HUES48 (cell line): ENCODE data around the gene ICAM2.

ENCODE experiments used
- H3K27ac ChIP-seq: one replicate; pipeline ENCODE4 v1.7.0; 2013; ENCODE audit warnings: low read depth, low read length, inconsistent platforms
- H3K27me3 ChIP-seq: 2 replicates; pipeline ENCODE4 v1.6.1; 2013; ENCODE audit warnings: mild to moderate bottlenecking, low read length; ENCODE audit not compliant: control insufficient read depth, insufficient read depth
- H3K36me3 ChIP-seq: 2 replicates; pipeline ENCODE4 v1.6.1; 2013; ENCODE audit warnings: low read length; ENCODE audit not compliant: control insufficient read depth, insufficient read depth
- H3K4me1 ChIP-seq: 2 replicates; pipeline ENCODE4 v1.6.1; 2013; ENCODE audit warnings: mild to moderate bottlenecking, low read length; ENCODE audit not compliant: control insufficient read depth, insufficient read depth
- H3K4me3 ChIP-seq: 2 replicates; pipeline ENCODE4 v1.5.1; 2013; ENCODE audit warnings: mild to moderate bottlenecking, low read depth, low read length
- H3K9ac ChIP-seq: 2 replicates; pipeline ENCODE4 v1.6.1; 2013; ENCODE audit warnings: mild to moderate bottlenecking, low read depth, low read length, moderate library complexity
- H3K9me3 ChIP-seq: 2 replicates; pipeline ENCODE4 v1.6.1; 2013; ENCODE audit warnings: low read length; ENCODE audit not compliant: control insufficient read depth, insufficient read depth

Gene ICAM2

DNA sequence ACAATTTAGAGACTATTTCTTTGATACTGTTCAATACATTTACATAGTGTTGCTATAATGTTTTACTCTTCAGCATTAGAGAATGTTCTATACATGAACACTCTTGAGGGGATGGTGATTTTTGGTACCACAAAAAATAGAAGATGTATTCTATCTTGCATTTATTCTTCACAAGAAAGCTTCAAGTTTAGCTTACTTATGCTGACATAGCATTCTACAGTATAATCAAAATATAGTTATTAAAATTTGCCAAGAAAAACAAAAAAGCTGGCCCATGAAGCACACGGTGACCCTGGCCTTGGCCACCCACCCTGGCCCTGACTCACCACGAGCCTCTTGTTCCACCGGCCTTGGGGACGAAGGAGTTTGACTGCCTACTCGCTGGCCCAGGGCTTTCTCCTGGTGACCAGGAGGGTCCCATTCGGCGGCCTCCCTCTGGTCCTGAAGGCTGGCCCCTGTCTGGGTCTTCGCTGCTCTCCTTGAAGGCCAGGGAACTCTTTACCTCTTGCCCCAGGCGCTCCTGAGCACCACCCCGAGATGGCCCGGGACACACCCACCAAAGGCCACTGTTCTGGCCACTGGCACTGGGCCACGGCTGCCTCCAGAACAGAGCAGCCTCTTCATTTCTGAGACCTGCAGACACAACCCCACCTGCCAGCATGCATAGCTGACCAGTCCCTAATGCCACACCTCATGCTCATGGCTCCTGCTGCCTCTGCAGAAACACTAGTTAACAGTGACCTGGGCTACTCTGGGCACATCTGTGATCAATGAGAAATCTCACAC, 22.5 kb upstream of the ICAM2 start:
- Histone ChIP-seq H3K4me1 (no peaks in the 10 kb centered on the region), H3K9me3 (no peaks in the 10 kb centered on the region), H3K4me3 (no peak overlapping the region), H3K9ac (no peak overlapping the region), H3K27me3 (no peaks in the 10 kb centered on the region), H3K27ac (no peak overlapping the region), H3K36me3 (peaks cover 7% of the 10 kb centered on the region; the same call in 1 of the 2 replicates)

DNA sequence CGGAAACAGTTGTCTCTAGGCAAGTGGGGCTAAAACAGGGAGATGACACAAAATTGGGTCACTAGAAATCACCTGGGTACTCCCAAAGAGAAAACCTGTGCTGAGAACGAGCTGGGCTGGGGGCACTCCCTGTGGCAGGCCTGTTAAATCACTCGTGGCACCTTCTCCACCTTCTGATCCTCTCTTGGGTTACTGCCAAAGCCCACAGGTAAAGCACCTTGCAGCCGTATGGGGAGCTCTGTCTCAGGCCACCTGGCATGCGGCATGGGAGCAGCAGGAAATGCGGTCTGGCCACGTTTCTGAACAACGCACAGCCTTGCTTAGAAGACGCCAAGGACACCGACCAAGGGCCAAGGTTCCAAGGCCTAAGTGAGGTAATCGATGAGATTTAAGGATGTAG, 21.5 kb upstream of the ICAM2 start:
- peaks cover 7% of the 10 kb centered on the region; the same call in 1 of the 2 replicates for H3K36me3 ChIP-seq
- no peak overlapping the region for H3K4me3 ChIP-seq
- H3K9ac ChIP-seq, result no peak overlapping the region
- no peaks in the 10 kb centered on the region for H3K27me3 ChIP-seq
- no peaks in the 10 kb centered on the region for H3K4me1 ChIP-seq
- H3K9me3 ChIP-seq, result no peaks in the 10 kb centered on the region
- H3K27ac ChIP-seq, result no peak overlapping the region

DNA sequence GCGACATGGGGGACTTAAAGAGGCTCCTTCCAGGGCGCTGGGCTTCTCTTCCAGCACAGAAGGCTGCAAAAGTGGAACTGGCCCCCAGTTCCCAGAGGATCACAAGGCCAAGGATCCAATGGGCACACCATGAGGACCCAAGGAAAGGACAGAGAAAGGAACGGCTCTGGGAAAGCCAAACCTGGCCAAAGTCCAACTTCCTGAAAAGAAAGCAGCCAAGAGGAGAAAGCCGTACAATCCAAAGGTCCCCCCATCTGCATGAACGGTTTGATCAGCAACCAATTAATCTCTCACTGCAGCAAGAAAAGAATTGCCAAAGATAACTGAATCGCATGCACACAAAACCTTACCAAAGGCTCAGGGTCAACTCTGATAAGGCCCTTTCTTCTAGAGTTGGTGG, 19.8 kb upstream of the ICAM2 start:
- Histone ChIP-seq H3K27ac (no peak overlapping the region), H3K4me1 (no peaks in the 10 kb centered on the region), H3K36me3 (peaks cover 7% of the 10 kb centered on the region; the same call in 1 of the 2 replicates), H3K9ac (no peak overlapping the region), H3K9me3 (no peaks in the 10 kb centered on the region), H3K27me3 (no peaks in the 10 kb centered on the region), H3K4me3 (no peak overlapping the region)

DNA sequence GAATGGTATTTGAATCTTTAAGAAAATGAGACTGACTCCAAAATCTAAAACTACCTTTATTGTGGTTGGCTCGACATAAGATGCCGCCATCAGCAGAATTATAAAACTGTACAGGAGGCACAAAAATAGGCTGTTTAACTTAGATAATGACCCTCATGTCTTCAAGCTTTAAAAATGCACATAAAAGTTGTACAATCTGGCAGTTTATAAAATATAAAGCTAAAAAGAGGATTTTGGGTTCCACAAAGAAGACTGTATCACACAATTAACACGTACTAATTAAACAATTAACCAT, 18.6 kb upstream of the ICAM2 start:
- Histone ChIP-seq H3K36me3 (no peaks in the 10 kb centered on the region), H3K9ac (no peak overlapping the region), H3K27me3 (no peaks in the 10 kb centered on the region), H3K4me3 (no peak overlapping the region), H3K4me1 (no peaks in the 10 kb centered on the region), H3K9me3 (no peaks in the 10 kb centered on the region), H3K27ac (no peak overlapping the region)

DNA sequence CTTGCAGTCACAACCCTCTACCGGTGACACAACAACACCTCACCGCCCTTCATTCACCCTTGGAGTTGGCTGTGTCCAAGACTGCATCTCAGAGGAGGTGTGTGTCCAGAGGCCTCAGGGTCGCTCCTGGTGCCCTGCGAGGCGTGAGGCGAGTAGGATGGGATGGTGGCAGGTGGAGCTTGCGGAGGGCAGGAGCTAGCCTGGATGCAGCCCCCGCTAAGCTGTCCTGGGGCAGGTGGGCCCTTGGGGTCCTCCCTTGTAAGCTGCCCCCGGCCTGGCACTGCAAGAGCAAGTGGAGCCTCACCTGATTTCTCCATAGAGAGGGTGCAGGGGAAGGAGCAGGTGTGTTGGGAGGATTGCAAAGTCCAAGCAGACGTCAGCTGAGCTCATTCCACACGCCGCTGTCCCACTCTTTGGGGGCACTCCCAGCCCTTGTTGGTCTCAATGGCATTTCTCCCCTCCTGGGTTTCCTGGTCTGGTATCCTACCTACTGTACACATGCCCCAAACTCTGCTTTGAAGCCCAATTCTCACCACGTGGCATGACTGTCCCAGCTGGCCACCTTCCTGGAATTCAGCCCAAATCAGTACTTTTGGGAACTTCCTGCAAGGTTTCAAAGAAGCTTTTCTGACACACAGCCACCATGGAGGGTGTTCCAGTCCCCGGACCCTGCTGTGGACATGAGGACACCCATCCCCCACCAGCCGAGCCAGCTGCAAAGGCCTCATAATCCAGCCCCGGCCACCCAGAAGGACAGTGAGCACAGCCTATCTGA, 18.1 kb upstream of the ICAM2 start:
- Histone ChIP-seq H3K36me3 (no peaks in the 10 kb centered on the region), H3K9ac (no peak overlapping the region), H3K27ac (no peak overlapping the region), H3K9me3 (no peaks in the 10 kb centered on the region), H3K4me1 (no peaks in the 10 kb centered on the region), H3K4me3 (no peak overlapping the region), H3K27me3 (no peaks in the 10 kb centered on the region)

DNA sequence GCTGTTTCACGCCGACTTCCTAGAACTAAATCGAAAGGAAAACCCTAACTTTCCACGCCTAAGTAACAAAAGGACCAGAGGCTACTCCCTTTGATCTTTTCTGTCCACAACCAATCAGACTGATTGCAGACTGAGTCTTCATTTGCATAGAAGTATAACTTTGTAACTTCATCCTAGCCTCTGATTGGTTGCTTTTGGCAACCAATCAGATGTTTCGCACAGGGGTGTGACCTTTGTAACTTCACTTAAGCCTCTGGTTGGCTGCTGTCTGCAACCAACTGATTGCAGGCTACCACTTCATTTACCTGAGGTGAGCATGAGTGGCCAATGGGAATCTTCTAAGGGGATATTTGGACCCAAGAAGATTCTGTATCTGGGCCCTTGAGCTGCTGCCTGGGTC, 17.4 kb upstream of the ICAM2 start:
- Histone ChIP-seq H3K27ac (no peak overlapping the region), H3K4me3 (no peak overlapping the region), H3K36me3 (no peaks in the 10 kb centered on the region)

DNA sequence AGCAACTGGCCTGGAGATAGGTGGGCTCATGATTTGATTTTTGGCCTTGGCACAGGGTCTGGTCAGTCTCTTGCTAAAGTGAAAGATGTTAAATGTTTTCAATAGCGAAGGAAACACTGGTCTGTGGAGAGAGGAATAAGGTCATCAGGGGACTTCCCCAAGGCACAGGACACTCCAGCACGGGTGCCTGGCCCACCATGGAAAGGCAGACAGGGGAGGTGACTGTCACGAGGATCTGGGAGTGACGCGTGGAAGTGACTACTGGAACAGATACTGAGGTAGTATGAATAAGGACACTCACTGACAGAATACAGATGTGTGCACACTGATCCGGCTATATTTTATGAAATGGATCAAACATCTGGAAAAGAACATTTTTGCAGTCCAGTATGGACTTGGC, 16.7 kb upstream of the ICAM2 start:
- H3K4me3 ChIP-seq, result no peak overlapping the region
- H3K36me3 ChIP-seq, result no peaks in the 10 kb centered on the region
- H3K27me3 ChIP-seq, result no peaks in the 10 kb centered on the region
- no peaks in the 10 kb centered on the region for H3K9me3 ChIP-seq
- no peaks in the 10 kb centered on the region for H3K4me1 ChIP-seq
- no peak overlapping the region for H3K27ac ChIP-seq
- H3K9ac ChIP-seq, result no peak overlapping the region

More for the DNA sequence above, 17.4 kb upstream of the ICAM2 start:
- no peaks in the 10 kb centered on the region for H3K4me1 ChIP-seq
- H3K9ac ChIP-seq, result no peak overlapping the region
- H3K9me3 ChIP-seq, result no peaks in the 10 kb centered on the region
- no peaks in the 10 kb centered on the region for H3K27me3 ChIP-seq

DNA sequence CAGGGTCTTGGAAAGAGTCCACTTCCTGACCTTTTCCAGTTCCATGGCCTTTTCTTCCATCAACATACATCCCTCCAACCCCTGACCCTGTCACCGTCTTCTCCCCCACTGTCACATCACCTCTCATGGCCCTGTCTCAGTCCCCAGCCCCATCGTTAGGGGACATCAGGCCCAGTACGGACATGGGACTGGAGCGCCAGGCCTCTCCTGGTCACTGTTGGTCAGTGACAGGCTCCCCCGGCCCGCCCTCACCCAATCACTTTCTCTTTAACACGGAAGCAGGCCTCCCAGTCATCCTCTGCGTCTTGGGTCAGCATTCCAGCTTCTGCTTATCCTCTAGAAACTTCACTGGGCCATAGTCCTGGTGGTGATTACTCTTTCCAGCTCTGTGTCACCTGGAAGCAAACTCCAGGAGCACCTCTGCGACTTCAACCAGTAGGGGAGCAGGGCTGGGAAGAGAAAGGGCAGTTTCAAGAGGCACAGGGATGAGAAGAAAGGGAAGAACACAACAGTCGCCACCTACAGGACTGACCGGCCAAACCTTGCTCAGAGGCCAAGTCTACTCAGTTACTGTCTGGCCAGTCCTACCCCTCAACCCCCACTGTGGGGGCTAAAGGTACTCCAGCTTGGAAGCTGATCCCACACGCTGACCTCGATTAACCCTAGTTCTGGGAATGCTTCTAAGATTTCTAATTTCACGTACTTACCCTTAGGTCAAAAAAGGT, 15.9 kb upstream of the ICAM2 start:
- Histone ChIP-seq H3K9me3 (no peaks in the 10 kb centered on the region), H3K9ac (no peak overlapping the region), H3K27ac (no peak overlapping the region)

DNA sequence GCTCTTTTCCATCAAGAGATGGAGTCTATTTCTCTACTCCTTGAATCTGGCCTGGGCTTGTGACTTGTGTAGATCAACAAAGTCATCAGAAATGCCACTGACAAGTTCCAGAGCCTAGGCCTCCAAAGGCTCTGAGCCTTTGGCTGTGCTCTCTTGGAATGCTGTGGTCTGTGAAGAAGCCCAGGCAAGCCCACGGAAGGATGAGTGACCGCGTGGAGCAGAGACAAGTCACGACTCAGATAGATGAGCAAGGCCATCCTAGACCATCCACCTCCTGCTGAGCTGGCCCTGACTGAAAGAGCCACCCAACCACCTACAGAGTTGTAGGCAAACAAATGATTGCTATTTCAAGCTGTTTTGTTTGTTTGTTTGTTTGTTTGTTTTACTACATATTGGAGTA, 11.6 kb upstream of the ICAM2 start:
- no peaks in the 10 kb centered on the region for H3K27me3 ChIP-seq
- no peak overlapping the region for H3K9ac ChIP-seq
- H3K36me3 ChIP-seq, result no peaks in the 10 kb centered on the region
- no peaks in the 10 kb centered on the region for H3K4me1 ChIP-seq
- H3K27ac ChIP-seq, result no peak overlapping the region
- H3K9me3 ChIP-seq, result no peaks in the 10 kb centered on the region
- no peak overlapping the region for H3K4me3 ChIP-seq

More for the DNA sequence above, 15.9 kb upstream of the ICAM2 start:
- H3K4me3 ChIP-seq, result no peak overlapping the region
- no peaks in the 10 kb centered on the region for H3K27me3 ChIP-seq
- no peaks in the 10 kb centered on the region for H3K4me1 ChIP-seq
- H3K36me3 ChIP-seq, result no peaks in the 10 kb centered on the region

DNA sequence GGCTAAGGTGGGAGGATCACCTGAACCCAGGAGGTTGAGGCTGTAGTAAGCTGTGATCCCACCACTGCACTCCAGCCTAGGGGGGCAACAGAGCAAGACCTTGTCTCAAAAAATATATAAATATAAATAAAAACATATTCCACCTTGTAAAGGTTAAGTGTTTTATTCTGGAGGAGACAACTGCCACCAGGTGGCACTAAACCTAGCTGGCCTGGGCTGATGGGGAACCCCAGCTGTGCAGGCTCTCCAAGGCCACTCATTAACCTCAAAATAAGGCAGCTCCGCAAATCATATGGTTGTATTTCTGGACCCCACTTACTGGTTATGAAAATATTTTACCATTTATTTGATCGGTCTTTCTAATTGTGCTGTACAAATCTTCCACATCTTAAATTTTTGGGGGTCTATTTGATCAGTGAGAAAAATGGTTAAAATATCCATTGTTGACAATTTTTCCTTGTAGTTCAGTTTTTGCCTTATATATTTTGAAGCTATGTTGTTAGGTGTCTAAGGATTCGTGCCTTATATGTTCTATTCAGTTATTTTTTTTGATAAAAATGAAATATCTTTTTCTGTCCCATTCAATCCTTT, 8.5 kb upstream of the ICAM2 start:
- Histone ChIP-seq H3K27ac (no peak overlapping the region), H3K4me1 (no peaks in the 10 kb centered on the region), H3K9ac (no peak overlapping the region), H3K4me3 (no peak overlapping the region), H3K27me3 (no peaks in the 10 kb centered on the region), H3K9me3 (no peaks in the 10 kb centered on the region), H3K36me3 (no peaks in the 10 kb centered on the region)
